H1 (cell line): ENCODE measurements around the gene HECTD4. TPM values are rescaled to one million over a fixed set of nuclear protein-coding genes. Genes with fewer than 3 reads are reported as not detected.

Experiments used
- CBX5 ChIP-seq: fragments of 300-800, 300-1000 bp; sonication (generic); IDR thresholded peaks from 2 replicates; pipeline ENCODE4 v1.7.1; 2016; ENCODE audit warnings: antibody characterized with exemption, low read length, low read depth
- CEBPB ChIP-seq: IDR thresholded peaks from 2 replicates; pipeline ENCODE4 v1.6.1; 2012; ENCODE audit warnings: low read depth, low read length
- CHD7 ChIP-seq: fragments of 300-600 bp; sonication (generic); IDR thresholded peaks from 2 replicates; pipeline ENCODE4 v1.7.1; 2012; ENCODE audit warnings: low read length, moderate library complexity, mild to moderate bottlenecking, inconsistent platforms; ENCODE audit not compliant: insufficient replicate concordance
- CTCF ChIP-seq, 3 experiments: IDR thresholded peaks; 1 replicate in 2 of 3; 2 replicates in 1 of 3; pipeline versions ENCODE4 v1.5.1 to v1.6.1; 2011; ENCODE audit warnings: low read length in 3 of 3, mild to moderate bottlenecking in 3 of 3, inconsistent platforms in 2 of 3, low read depth in 1 of 3, moderate library complexity in 1 of 3; ENCODE audit not compliant: insufficient read depth in 1 of 3; ENCODE audit errors: control extremely low read depth in 1 of 3
- GABPA ChIP-seq: IDR thresholded peaks from 2 replicates; pipeline ENCODE4 v1.6.1; 2011; ENCODE audit warnings: mild to moderate bottlenecking, low read length, moderate library complexity, borderline replicate concordance; ENCODE audit not compliant: insufficient read depth
- SUZ12 ChIP-seq: fragments of 200-600 bp; sonication (generic); IDR thresholded peaks from 2 replicates; pipeline ENCODE4 v1.6.1; 2012; ENCODE audit warnings: mild to moderate bottlenecking, inconsistent platforms, low read length, moderate library complexity, mixed read lengths
- polyA plus RNA-seq, 7 experiments: library from polyadenylated mRNA; depleted of rRNA in 3 of 7; stranded (reverse) in 5 of 7; unstranded in 2 of 7; fragments of >200 nt in 5 of 7; fragments of 200-250 nt in 2 of 7; gene quantifications; 1 replicate in 5 of 7; 2 replicates in 1 of 7; 4 replicates in 1 of 7; pipeline versions ENCODE4 v1.2.1 to v1.2.3, GENCODE V29; 2011 to 2013; ENCODE audit warnings: missing spikeins in 2 of 7, mixed read lengths in 2 of 7
- total RNA-seq: library from RNA; stranded (reverse); fragmentation: NEBNext Ultra II Directional; extraction: Animal tissue kit (Norgen Biotek cat#: 25700); gene quantifications from 2 replicates; pipeline ENCODE4 v1.2.1, GENCODE V29; 2021

Gene HECTD4
- total and polyA plus RNA-seq, 2 of the 8 experiments (the other 6 are each of a cell fraction or from before 2014, with no cell fraction given), result 6.5 to 33.7 TPM

DNA sequence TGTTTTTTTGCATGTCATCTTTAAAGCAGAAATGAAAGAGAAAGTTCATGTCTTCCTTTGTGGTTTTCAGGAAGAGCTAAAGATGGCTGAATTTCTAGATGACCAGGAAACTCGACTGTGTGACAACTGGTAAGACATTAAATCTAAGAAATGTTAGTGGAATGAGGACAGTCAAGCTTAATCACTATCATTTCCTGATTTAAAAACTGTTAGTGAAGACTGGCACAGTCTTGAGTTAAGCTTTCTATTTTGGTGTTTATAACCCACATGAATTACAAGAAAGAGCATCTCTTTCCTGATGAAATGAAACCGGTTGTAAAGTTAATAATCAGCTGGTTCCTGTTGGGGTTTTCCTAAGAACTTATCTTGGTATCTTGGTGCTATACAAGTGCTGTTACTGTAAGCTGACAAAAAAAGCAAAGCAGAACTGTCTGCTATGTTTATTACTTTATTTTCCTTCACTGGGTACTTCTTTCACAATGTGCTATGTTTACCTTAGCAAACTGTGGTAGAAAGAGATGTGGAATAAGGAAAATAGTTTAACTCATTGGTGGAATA, 251.7 kb downstream of the HECTD4 start (continued):
- TF ChIP-seq GABPA (no peak), SUZ12 (no peak), CTCF (IDR thresholded peaks at IDR 0.05; ENCODE audit: control extremely low read depth in 1 of 3, insufficient read depth in 1 of 3, low read depth in 1 of 3, low read length in 3 of 3) (no peak), CEBPB (no peak), CHD7 (no peak), CBX5 (no peak)
